ENCODE results near the gene NUDT1. TPM values are rescaled to one million over a fixed set of nuclear protein-coding genes. Genes with fewer than 3 reads are reported as not detected.

The NUDT1 gene
- total RNA-seq, 1 experiment from 2014 or later: 47.4 TPM

GRCh38 chr7:2193575-2194305, 48.3 kb upstream of the NUDT1 start:
- H3K4me2 ChIP-seq (ENCODE audit: low read length): no peak overlapping the region
- DNase-seq (ENCODE audit: low read depth, low spot score) (no peak), ATAC-seq (no peak)
- no peaks in the 10 kb centered on the region for H4K20me1 ChIP-seq (ENCODE audit: insufficient read depth)
- ChIA-PET RAD21 (ENCODE audit: low non-redundant PET in 1 of 2, low total read pairs in 2 of 2, uncharacterized antibody in 2 of 2, unreplicated experiment in 2 of 2) (interaction anchor here in 1 of 2 experiments (1.3 kb wide), 1 partner anchor 155 kb away, joined by 4 read pairs; no protein-coding TSS in a partner anchor), CTCF (no interaction called here), POLR2A (no interaction called here)
- H3K9me3 ChIP-seq (ENCODE audit: control insufficient read depth in 1 of 2, insufficient read depth in 1 of 2, low read depth in 1 of 2, low read length in 2 of 2): peaks cover 0 to 11% of the 10 kb centered on the region in 2 experiments; a peak in 2 of 4 replicates
- BruUV-seq (replicated peaks): no TSS peak
- H3K9ac ChIP-seq (ENCODE audit: low read length): no peak overlapping the region
- H3K79me2 ChIP-seq (ENCODE audit: insufficient read depth, low read length): peaks cover 13% of the 10 kb centered on the region
- TF ChIP-seq, protein P1, sequence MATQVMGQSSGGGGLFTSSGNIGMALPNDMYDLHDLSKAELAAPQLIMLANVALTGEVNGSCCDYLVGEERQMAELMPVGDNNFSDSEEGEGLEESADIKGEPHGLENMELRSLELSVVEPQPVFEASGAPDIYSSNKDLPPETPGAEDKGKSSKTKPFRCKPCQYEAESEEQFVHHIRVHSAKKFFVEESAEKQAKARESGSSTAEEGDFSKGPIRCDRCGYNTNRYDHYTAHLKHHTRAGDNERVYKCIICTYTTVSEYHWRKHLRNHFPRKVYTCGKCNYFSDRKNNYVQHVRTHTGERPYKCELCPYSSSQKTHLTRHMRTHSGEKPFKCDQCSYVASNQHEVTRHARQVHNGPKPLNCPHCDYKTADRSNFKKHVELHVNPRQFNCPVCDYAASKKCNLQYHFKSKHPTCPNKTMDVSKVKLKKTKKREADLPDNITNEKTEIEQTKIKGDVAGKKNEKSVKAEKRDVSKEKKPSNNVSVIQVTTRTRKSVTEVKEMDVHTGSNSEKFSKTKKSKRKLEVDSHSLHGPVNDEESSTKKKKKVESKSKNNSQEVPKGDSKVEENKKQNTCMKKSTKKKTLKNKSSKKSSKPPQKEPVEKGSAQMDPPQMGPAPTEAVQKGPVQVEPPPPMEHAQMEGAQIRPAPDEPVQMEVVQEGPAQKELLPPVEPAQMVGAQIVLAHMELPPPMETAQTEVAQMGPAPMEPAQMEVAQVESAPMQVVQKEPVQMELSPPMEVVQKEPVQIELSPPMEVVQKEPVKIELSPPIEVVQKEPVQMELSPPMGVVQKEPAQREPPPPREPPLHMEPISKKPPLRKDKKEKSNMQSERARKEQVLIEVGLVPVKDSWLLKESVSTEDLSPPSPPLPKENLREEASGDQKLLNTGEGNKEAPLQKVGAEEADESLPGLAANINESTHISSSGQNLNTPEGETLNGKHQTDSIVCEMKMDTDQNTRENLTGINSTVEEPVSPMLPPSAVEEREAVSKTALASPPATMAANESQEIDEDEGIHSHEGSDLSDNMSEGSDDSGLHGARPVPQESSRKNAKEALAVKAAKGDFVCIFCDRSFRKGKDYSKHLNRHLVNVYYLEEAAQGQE (IDR thresholded peaks at IDR 0.05; ENCODE audit: low read depth): no peak
- TF ChIP-seq EZH2phosphoT487 (IDR thresholded peaks at IDR 0.05; ENCODE audit: borderline replicate concordance) (no peak), JUND (IDR thresholded peaks at IDR 0.05) (no peak), FOSL1 (IDR thresholded peaks at IDR 0.05; ENCODE audit: low read depth) (no peak), TCF7L2 (IDR thresholded peaks at IDR 0.05; ENCODE audit: borderline replicate concordance, extremely low read depth, insufficient read depth, insufficient read length) (no peak), POLR2AphosphoS5 (IDR thresholded peaks at IDR 0.05; ENCODE audit: low read depth, low read length) (no peak)
- TF ChIP-seq, protein P2, sequence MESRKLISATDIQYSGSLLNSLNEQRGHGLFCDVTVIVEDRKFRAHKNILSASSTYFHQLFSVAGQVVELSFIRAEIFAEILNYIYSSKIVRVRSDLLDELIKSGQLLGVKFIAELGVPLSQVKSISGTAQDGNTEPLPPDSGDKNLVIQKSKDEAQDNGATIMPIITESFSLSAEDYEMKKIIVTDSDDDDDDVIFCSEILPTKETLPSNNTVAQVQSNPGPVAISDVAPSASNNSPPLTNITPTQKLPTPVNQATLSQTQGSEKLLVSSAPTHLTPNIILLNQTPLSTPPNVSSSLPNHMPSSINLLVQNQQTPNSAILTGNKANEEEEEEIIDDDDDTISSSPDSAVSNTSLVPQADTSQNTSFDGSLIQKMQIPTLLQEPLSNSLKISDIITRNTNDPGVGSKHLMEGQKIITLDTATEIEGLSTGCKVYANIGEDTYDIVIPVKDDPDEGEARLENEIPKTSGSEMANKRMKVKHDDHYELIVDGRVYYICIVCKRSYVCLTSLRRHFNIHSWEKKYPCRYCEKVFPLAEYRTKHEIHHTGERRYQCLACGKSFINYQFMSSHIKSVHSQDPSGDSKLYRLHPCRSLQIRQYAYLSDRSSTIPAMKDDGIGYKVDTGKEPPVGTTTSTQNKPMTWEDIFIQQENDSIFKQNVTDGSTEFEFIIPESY (IDR thresholded peaks at IDR 0.05; ENCODE audit: extremely low read depth, insufficient replicate concordance, low read length): no peak
- TF ChIP-seq, protein P3, sequence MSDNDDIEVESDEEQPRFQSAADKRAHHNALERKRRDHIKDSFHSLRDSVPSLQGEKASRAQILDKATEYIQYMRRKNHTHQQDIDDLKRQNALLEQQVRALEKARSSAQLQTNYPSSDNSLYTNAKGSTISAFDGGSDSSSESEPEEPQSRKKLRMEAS (IDR thresholded peaks at IDR 0.05): no peak
- intact Hi-C loops (cut with micrococcal nuclease): no loop called here
- H2AFZ ChIP-seq (ENCODE audit: low read depth, low read length, poor library complexity, severe bottlenecking): no peak overlapping the region
- no peak overlapping the region for H3K27ac ChIP-seq (ENCODE audit: low read depth, low read length)
- H3K36me3 ChIP-seq (ENCODE audit: control insufficient read depth in 1 of 2, insufficient read depth in 2 of 2, low read length in 2 of 2): peaks cover 0 to 34% of the 10 kb centered on the region in 2 experiments
- H3K9me2 ChIP-seq (ENCODE audit: insufficient read depth): no peaks in the 10 kb centered on the region
- H3K4me3 ChIP-seq (replicated peaks in 1 of 2; ENCODE audit: low read depth in 1 of 2, low read length in 2 of 2): no peak overlapping the region
- no peaks in the 10 kb centered on the region for H3K27me3 ChIP-seq (ENCODE audit: insufficient read depth, low read length)
- no peaks in the 10 kb centered on the region for H3K4me1 ChIP-seq (ENCODE audit: control insufficient read depth in 1 of 2, insufficient read depth in 2 of 2, low read length in 2 of 2)
